Lung (tissue), 12 donors: ENCODE measurements around the gene UBN1. TPM values are rescaled to one million over a fixed set of nuclear protein-coding genes. Genes with fewer than 3 reads are reported as not detected.

Source experiments
- ATAC-seq: fragments of 200-7000 bp; cut with Tn5 transposase; one replicate; pipeline ENCODE4 v1.9.1; 2020; ENCODE audit warnings: moderate number of reproducible peaks; ENCODE audit not compliant: insufficient read depth, low FRiP score
- DNase-seq, 3 donors: peaks; one replicate each; pipeline ENCODE4 v3.0.0-alpha.2; 2013 to 2017
- H3K27ac ChIP-seq, 2 donors: one replicate each; pipeline ENCODE4 v1.5.1; 2013; ENCODE audit warnings: mild to moderate bottlenecking in 2 of 2, moderate library complexity in 2 of 2, control low read depth in 1 of 2, inconsistent platforms in 1 of 2, low read depth in 1 of 2, low read length in 1 of 2
- H3K27me3 ChIP-seq, 3 donors: one replicate each; pipeline ENCODE4 v1.5.1; 2013; ENCODE audit warnings: low read length in 2 of 3; ENCODE audit not compliant: control insufficient read depth in 3 of 3, insufficient read depth in 3 of 3
- H3K36me3 ChIP-seq, 4 donors: one replicate each; pipeline ENCODE4 v1.5.1; 2013; ENCODE audit warnings: low read length in 4 of 4, mild to moderate bottlenecking in 1 of 4, moderate library complexity in 1 of 4; ENCODE audit not compliant: control insufficient read depth in 4 of 4, insufficient read depth in 4 of 4
- H3K4me1 ChIP-seq, 5 donors: one replicate each; pipeline ENCODE4 v1.5.1; 2013; ENCODE audit warnings: low read length in 5 of 5, mild to moderate bottlenecking in 2 of 5, moderate library complexity in 1 of 5; ENCODE audit not compliant: control insufficient read depth in 5 of 5, insufficient read depth in 5 of 5
- H3K4me3 ChIP-seq: one replicate; pipeline ENCODE4 v1.5.1; 2013; ENCODE audit warnings: mild to moderate bottlenecking, control low read depth, moderate library complexity
- H3K9ac ChIP-seq, 2 donors: one replicate each; pipeline ENCODE4 v1.5.1; 2013; ENCODE audit warnings: low read length in 2 of 2, control low read depth in 1 of 2; ENCODE audit not compliant: insufficient read depth in 1 of 2
- H3K9me3 ChIP-seq, 4 donors: one replicate each; pipeline ENCODE4 v1.5.1; 2013; ENCODE audit warnings: low read length in 3 of 4, mild to moderate bottlenecking in 1 of 4, moderate library complexity in 1 of 4; ENCODE audit not compliant: control insufficient read depth in 4 of 4, insufficient read depth in 3 of 4
- CTCF ChIP-seq: IDR thresholded peaks from 2 replicates; pipeline ENCODE4 v1.5.1; 2012; ENCODE audit warnings: mild to moderate bottlenecking; ENCODE audit errors: control extremely low read depth, extremely low read depth
- WGBS, 2 donors: extraction: QIAGEN DNeasy Blood & Tissue Kit; methylation state at CpG; one replicate each; pipeline ENCODE4 v1.1.7; 2013; 5-methylcytosine and 5-hydroxymethylcytosine counted together
- polyA plus RNA-seq, 2 donors: library from polyadenylated mRNA; stranded (reverse); fragments of 200-250 nt; gene quantifications; one replicate each; pipeline ENCODE4 v1.2.1, GENCODE V29; 2013
- total RNA-seq, 2 donors: library from RNA; depleted of rRNA in 1 of 2; stranded (reverse); fragments of >200 nt in 1 of 2; gene quantifications; one replicate each; pipeline ENCODE4 v1.2.1, GENCODE V29; 2014 to 2021
- donor health status: control.
- donor health status: control.
- donor health status: Bipolar disorder and iron deficiency.
- donor health status: healthy.
- donor health status: DM: yes; HTN: yes; CAD: no.

The UBN1 gene
- total and polyA plus RNA-seq, 4 donors = 13.3 to 37.8 (median 19.9) TPM

GRCh38 chr16:4825196-4825595 lies 22.1 kb upstream of the UBN1 start:
- Histone ChIP-seq H3K9ac (no peak overlapping the region), H3K4me1 (peaks cover 0 to 9% (median 0%) of the 10 kb centered on the region in 5 donors), H3K4me3 (no peak overlapping the region), H3K27me3 (no peaks in the 10 kb centered on the region), H3K9me3 (no peaks in the 10 kb centered on the region), H3K27ac (peak overlapping the region in 1 of 2 donors; percentile 78), H3K36me3 (peaks cover 24 to 59% (median 49%) of the 10 kb centered on the region in 4 donors)
- TF ChIP-seq CTCF = no peak
- DNase-seq = no peak
- WGBS, 2 donors = 92 to 97% methylated on average over 8 of the region's 8 CpGs
- no peak for ATAC-seq

GRCh38 chr16:4826526-4826925 lies 20.8 kb upstream of the UBN1 start:
- WGBS, 2 donors = 96% methylated on average over 4 of the region's 4 CpGs
- DNase-seq = no peak

GRCh38 chr16:4826980-4827379 lies 20.3 kb upstream of the UBN1 start:
- ATAC-seq (no peak), DNase-seq (no peak)
- H3K4me1 ChIP-seq = peaks cover 0 to 6% (median 0%) of the 10 kb centered on the region in 5 donors
- no peak overlapping the region for H3K4me3 ChIP-seq
- no peak overlapping the region for H3K9ac ChIP-seq
- H3K36me3 ChIP-seq = peaks cover 21 to 63% (median 52%) of the 10 kb centered on the region in 4 donors
- no peak for TF ChIP-seq CTCF
- H3K9me3 ChIP-seq = no peaks in the 10 kb centered on the region
- WGBS, 2 donors = 93 to 95% methylated on average over 10 of the region's 10 CpGs
- H3K27ac ChIP-seq = peak overlapping the region in 1 of 2 donors; percentile 79
- no peaks in the 10 kb centered on the region for H3K27me3 ChIP-seq

More at GRCh38 chr16:4826526-4826925, 20.8 kb upstream of the UBN1 start:
- ATAC-seq = no peak
- no peak for TF ChIP-seq CTCF
- H3K27ac ChIP-seq = peak overlapping the region in 1 of 2 donors; percentile 79
- no peaks in the 10 kb centered on the region for H3K27me3 ChIP-seq
- no peak overlapping the region for H3K9ac ChIP-seq
- H3K36me3 ChIP-seq = peaks cover 23 to 63% (median 53%) of the 10 kb centered on the region in 4 donors
- H3K4me3 ChIP-seq = no peak overlapping the region
- H3K4me1 ChIP-seq = peaks cover 0 to 6% (median 0%) of the 10 kb centered on the region in 5 donors
- no peaks in the 10 kb centered on the region for H3K9me3 ChIP-seq
